Testis (tissue), 2 donors: ENCODE results near the gene ASL.

Source experiments
- POLR2A ChIP-seq: fragments of 450-650 bp; IDR thresholded peaks from one replicate; pipeline ENCODE4 v1.6.1; 2017; ENCODE audit warnings: antibody characterized with exemption, mild to moderate bottlenecking, moderate library complexity
- TF ChIP-seq, protein P1 (sequence below), 3 experiments: fragments of 450-650 bp in 2 of 3; fragments of 200-600 bp in 1 of 3; sonication (generic) in 1 of 3; IDR thresholded peaks; one replicate each; pipeline ENCODE4 v1.5.1; 2016 to 2019; ENCODE audit warnings: antibody characterized with exemption in 3 of 3, mild to moderate bottlenecking in 2 of 3, moderate library complexity in 1 of 3

DNA sequence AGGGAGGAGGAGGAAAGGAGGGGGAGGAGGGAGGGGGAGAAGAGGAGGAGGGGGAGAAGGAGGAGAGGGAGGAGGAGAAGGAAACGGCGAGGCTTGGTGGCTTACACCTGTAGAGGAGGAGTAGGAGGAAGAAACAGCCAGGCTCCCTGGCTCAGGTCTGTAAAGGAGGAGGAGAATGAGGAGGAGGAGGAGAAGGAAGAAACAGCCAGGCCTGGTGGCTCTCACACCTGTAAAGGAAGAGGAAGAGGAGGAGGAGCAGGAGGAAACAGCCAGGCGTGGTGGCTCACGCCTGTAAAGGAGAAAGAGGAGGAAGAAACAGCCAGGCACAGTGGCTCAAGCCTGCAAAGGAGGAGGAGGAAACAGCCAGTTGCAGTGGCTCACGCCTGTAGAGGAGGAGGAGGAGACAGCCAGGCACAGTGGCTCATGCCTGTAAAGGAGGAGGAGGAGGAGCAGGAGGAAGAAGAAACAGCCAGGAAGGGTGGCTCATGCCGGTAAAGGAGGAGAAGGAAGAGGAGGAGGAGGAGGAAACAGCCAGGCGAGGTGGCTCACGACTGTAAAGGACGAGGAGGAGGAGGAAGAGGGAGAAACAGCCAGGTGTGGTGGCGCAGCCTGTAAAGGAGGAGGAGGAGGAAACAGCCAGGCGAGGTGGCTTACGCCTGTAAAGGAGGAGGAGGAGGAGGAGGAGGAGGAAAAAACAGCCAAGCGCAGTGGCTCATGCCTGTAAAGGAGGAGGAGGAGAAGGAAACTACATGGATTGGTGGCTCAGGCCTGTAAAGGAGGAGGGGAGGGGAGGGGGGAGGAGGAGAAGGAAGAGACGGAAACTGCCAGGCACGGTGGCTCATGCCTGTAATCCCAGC, 24.2 kb downstream of the ASL start:
- TF ChIP-seq, protein P1, sequence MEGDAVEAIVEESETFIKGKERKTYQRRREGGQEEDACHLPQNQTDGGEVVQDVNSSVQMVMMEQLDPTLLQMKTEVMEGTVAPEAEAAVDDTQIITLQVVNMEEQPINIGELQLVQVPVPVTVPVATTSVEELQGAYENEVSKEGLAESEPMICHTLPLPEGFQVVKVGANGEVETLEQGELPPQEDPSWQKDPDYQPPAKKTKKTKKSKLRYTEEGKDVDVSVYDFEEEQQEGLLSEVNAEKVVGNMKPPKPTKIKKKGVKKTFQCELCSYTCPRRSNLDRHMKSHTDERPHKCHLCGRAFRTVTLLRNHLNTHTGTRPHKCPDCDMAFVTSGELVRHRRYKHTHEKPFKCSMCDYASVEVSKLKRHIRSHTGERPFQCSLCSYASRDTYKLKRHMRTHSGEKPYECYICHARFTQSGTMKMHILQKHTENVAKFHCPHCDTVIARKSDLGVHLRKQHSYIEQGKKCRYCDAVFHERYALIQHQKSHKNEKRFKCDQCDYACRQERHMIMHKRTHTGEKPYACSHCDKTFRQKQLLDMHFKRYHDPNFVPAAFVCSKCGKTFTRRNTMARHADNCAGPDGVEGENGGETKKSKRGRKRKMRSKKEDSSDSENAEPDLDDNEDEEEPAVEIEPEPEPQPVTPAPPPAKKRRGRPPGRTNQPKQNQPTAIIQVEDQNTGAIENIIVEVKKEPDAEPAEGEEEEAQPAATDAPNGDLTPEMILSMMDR (IDR thresholded peaks at IDR 0.05) = no peak
- TF ChIP-seq POLR2A = no peak
